ENCODE data around the gene CLTB. TPM values are rescaled to one million over a fixed set of nuclear protein-coding genes. Genes with fewer than 3 reads are reported as not detected.

Gene CLTB
- total RNA-seq, 1 donor from 2014 or later = 117 TPM

- H4K20me1 ChIP-seq (ENCODE audit: insufficient read depth, low read length) = peaks cover 23% of the 10 kb centered on the region
- H3K36me3 ChIP-seq (ENCODE audit: insufficient read depth, low read length) = no peaks in the 10 kb centered on the region
- peaks cover 5% of the 10 kb centered on the region for H3K27me3 ChIP-seq (ENCODE audit: insufficient read depth, low read length)
- Mint-ChIP-seq H3K36me3 (ENCODE audit: low read depth, unreplicated experiment) (no peaks in the 10 kb centered on the region), H3K4me1 (ENCODE audit: low read depth, unreplicated experiment) (peaks cover 16% of the 10 kb centered on the region), H3K27me3 (ENCODE audit: low read depth, unreplicated experiment) (peaks cover 10% of the 10 kb centered on the region), H3K9me3 (ENCODE audit: unreplicated experiment) (peaks cover 18% of the 10 kb centered on the region), H3K4me3 (ENCODE audit: unreplicated experiment) (peak overlapping the region; percentile 16), H3K27ac (ENCODE audit: unreplicated experiment) (peak overlapping the region; percentile 59)
- no peak for FAIRE-seq
- no peak overlapping the region for H3K9ac ChIP-seq (ENCODE audit: low read length)
- peaks cover 3% of the 10 kb centered on the region for H3K9me3 ChIP-seq (ENCODE audit: insufficient read depth, low read depth, low read length)
- no peak overlapping the region for H2AFZ ChIP-seq (ENCODE audit: low read depth, low read length)
- DNase-seq (ENCODE audit: low read depth) = peak; percentile 35
- no peak overlapping the region for H3K4me2 ChIP-seq (ENCODE audit: low read length)
- no peak overlapping the region for H3K4me3 ChIP-seq (ENCODE audit: insufficient read depth, low read depth, low read length)
- TF ChIP-seq CTCF (IDR thresholded peaks at IDR 0.05; ENCODE audit: insufficient read depth, low read depth, low read length) = no peak
- TF ChIP-seq EZH2 (IDR thresholded peaks at IDR 0.05; ENCODE audit: insufficient read depth, low read length) = no peak
- H3K27ac ChIP-seq (ENCODE audit: low read depth, low read length) = no peak overlapping the region
- H3K79me2 ChIP-seq (ENCODE audit: insufficient read depth, low read length) = peaks cover 25% of the 10 kb centered on the region
- H3K4me1 ChIP-seq (ENCODE audit: insufficient read depth, low read length) = peaks cover 11% of the 10 kb centered on the region
These were observed 1.9 kb upstream of the CLTB start for GRCh38 chr5:176418251-176418650.

GRCh38 chr5:176416965-176417364 is 626 bp upstream of the CLTB start:
- peaks cover 22% of the 10 kb centered on the region for H3K4me1 Mint-ChIP-seq (ENCODE audit: low read depth, unreplicated experiment)
- Histone ChIP-seq H3K9me3 (ENCODE audit: insufficient read depth, low read depth, low read length) (peaks cover 3% of the 10 kb centered on the region), H4K20me1 (ENCODE audit: insufficient read depth, low read length) (peaks cover 35% of the 10 kb centered on the region), H3K79me2 (ENCODE audit: insufficient read depth, low read length) (peaks cover 28% of the 10 kb centered on the region), H3K4me1 (ENCODE audit: insufficient read depth, low read length) (peaks cover 11% of the 10 kb centered on the region), H3K9ac (ENCODE audit: low read length) (peak overlapping the region; percentile 55), H3K27ac (ENCODE audit: low read depth, low read length) (no peak overlapping the region), H3K4me2 (ENCODE audit: low read length) (peak overlapping the region; percentile 93), H3K4me3 (ENCODE audit: insufficient read depth, low read depth, low read length) (peak overlapping the region; percentile 75), H3K27me3 (ENCODE audit: insufficient read depth, low read length) (peaks cover 5% of the 10 kb centered on the region), H3K36me3 (ENCODE audit: insufficient read depth, low read length) (no peaks in the 10 kb centered on the region), H2AFZ (ENCODE audit: low read depth, low read length) (peak overlapping the region; percentile 89)
- peaks cover 10% of the 10 kb centered on the region for H3K27me3 Mint-ChIP-seq (ENCODE audit: low read depth, unreplicated experiment)
- peaks cover 2% of the 10 kb centered on the region for H3K36me3 Mint-ChIP-seq (ENCODE audit: low read depth, unreplicated experiment)
- peak overlapping the region; percentile 68 for H3K27ac Mint-ChIP-seq (ENCODE audit: unreplicated experiment)
- peaks cover 13% of the 10 kb centered on the region for H3K9me3 Mint-ChIP-seq (ENCODE audit: unreplicated experiment)
- TF ChIP-seq EZH2 (IDR thresholded peaks at IDR 0.05; ENCODE audit: insufficient read depth, low read length) (no peak), CTCF (IDR thresholded peaks at IDR 0.05; ENCODE audit: insufficient read depth, low read depth, low read length) (no peak)
- H3K4me3 Mint-ChIP-seq (ENCODE audit: unreplicated experiment) = peak overlapping the region; percentile 80
- no peak for DNase-seq (ENCODE audit: low read depth)
- FAIRE-seq = no peak

GRCh38 chr5:176415240-176415951 is 943 bp downstream of the CLTB start:
- no peak for TF ChIP-seq CTCF (IDR thresholded peaks at IDR 0.05; ENCODE audit: insufficient read depth, low read depth, low read length)
- Histone ChIP-seq H3K79me2 (ENCODE audit: insufficient read depth, low read length) (peaks cover 28% of the 10 kb centered on the region), H4K20me1 (ENCODE audit: insufficient read depth, low read length) (peaks cover 48% of the 10 kb centered on the region), H3K27ac (ENCODE audit: low read depth, low read length) (peak overlapping the region; percentile 72), H3K27me3 (ENCODE audit: insufficient read depth, low read length) (peaks cover 2% of the 10 kb centered on the region), H2AFZ (ENCODE audit: low read depth, low read length) (peak overlapping the region; percentile 96), H3K4me3 (ENCODE audit: insufficient read depth, low read depth, low read length) (peak overlapping the region; percentile 75), H3K9ac (ENCODE audit: low read length) (peak overlapping the region; percentile 90), H3K9me3 (ENCODE audit: insufficient read depth, low read depth, low read length) (no peaks in the 10 kb centered on the region), H3K4me1 (ENCODE audit: insufficient read depth, low read length) (peaks cover 11% of the 10 kb centered on the region), H3K36me3 (ENCODE audit: insufficient read depth, low read length) (no peaks in the 10 kb centered on the region), H3K4me2 (ENCODE audit: low read length) (peak overlapping the region; percentile 93)
- H3K4me3 Mint-ChIP-seq (ENCODE audit: unreplicated experiment) = peak overlapping the region; percentile 86
- peaks cover 2% of the 10 kb centered on the region for H3K36me3 Mint-ChIP-seq (ENCODE audit: low read depth, unreplicated experiment)
- H3K27me3 Mint-ChIP-seq (ENCODE audit: low read depth, unreplicated experiment) = peaks cover 2% of the 10 kb centered on the region
- peak overlapping the region; percentile 41 for H3K27ac Mint-ChIP-seq (ENCODE audit: unreplicated experiment)
- H3K9me3 Mint-ChIP-seq (ENCODE audit: unreplicated experiment) = peaks cover 3% of the 10 kb centered on the region
- FAIRE-seq = no peak
- DNase-seq (ENCODE audit: low read depth) = no peak
- peaks cover 29% of the 10 kb centered on the region for H3K4me1 Mint-ChIP-seq (ENCODE audit: low read depth, unreplicated experiment)
